GM12878 (cell line): ENCODE results near the gene DVL2. TPM values are rescaled to one million over a fixed set of nuclear protein-coding genes. Genes with fewer than 3 reads are reported as not detected.

Experiments used
- ASH2L ChIP-seq: fragments of 300-600, 200-600 bp; sonication (generic); IDR thresholded peaks from 2 replicates; pipeline ENCODE4 v1.6.1; 2017; ENCODE audit warnings: low read depth, mild to moderate bottlenecking, borderline replicate concordance
- ATF2 ChIP-seq: IDR thresholded peaks from 2 replicates; pipeline ENCODE4 v1.6.1; 2012; ENCODE audit warnings: low read length, inconsistent platforms
- BMI1 ChIP-seq: fragments of 450-650 bp; IDR thresholded peaks from 2 replicates; pipeline ENCODE4 v1.6.1; 2016; ENCODE audit warnings: mild to moderate bottlenecking, moderate library complexity, borderline replicate concordance
- CBX5 ChIP-seq: sonication (generic); IDR thresholded peaks from 2 replicates; pipeline ENCODE4 v1.6.1; 2016; ENCODE audit warnings: low read depth, moderate library complexity, mild to moderate bottlenecking, inconsistent platforms
- CHD2 ChIP-seq: IDR thresholded peaks from 2 replicates; pipeline ENCODE4 v1.6.1; 2011; ENCODE audit warnings: low read depth, low read length, improper control_type of control experiment, borderline replicate concordance
- CREM ChIP-seq: IDR thresholded peaks from 2 replicates; pipeline ENCODE4 v1.6.1; 2014; ENCODE audit warnings: antibody characterized with exemption, low read depth
- E2F4 ChIP-seq: IDR thresholded peaks from 2 replicates; pipeline ENCODE4 v1.6.1; 2012; ENCODE audit warnings: low read depth, low read length, improper control_type of control experiment
- EED ChIP-seq: sonication (generic); IDR thresholded peaks from 2 replicates; pipeline ENCODE4 v1.6.1; 2016; ENCODE audit warnings: antibody characterized with exemption, low read depth
- EZH2 ChIP-seq: IDR thresholded peaks from 2 replicates; pipeline ENCODE4 v1.6.1; 2012; ENCODE audit warnings: low read depth, mild to moderate bottlenecking, control low read depth, inconsistent platforms, low read length, borderline replicate concordance; ENCODE audit not compliant: control insufficient read depth
- FOS ChIP-seq: IDR thresholded peaks from 3 replicates; pipeline ENCODE4 v1.6.1; 2011; ENCODE audit warnings: borderline replicate concordance; ENCODE audit not compliant: insufficient read length; ENCODE audit errors: extremely low read depth
- FOXK2 ChIP-seq: fragments of 450-650 bp; IDR thresholded peaks from 2 replicates; pipeline ENCODE4 v1.6.1; 2017; ENCODE audit warnings: mild to moderate bottlenecking, moderate library complexity
- HDAC2 ChIP-seq: fragments of 200-600 bp; sonication (generic); IDR thresholded peaks from 2 replicates; pipeline ENCODE4 v1.6.1; 2017
- HDGF ChIP-seq: fragments of 450-650 bp; IDR thresholded peaks from 2 replicates; pipeline ENCODE4 v1.6.1; 2016; ENCODE audit warnings: antibody characterized with exemption
- MYB ChIP-seq: fragments of 150-350 bp; IDR thresholded peaks from 2 replicates; pipeline ENCODE4 v1.6.1; 2014; ENCODE audit warnings: mild to moderate bottlenecking, low read depth, low read length, borderline replicate concordance
- NKRF ChIP-seq: fragments of 450-650 bp; conservative IDR thresholded peaks from 2 replicates; pipeline ENCODE4 v1.6.1; 2017; ENCODE audit warnings: mild to moderate bottlenecking, moderate library complexity
- PML ChIP-seq: IDR thresholded peaks from 2 replicates; pipeline ENCODE4 v1.6.1; 2012; ENCODE audit warnings: low read length, inconsistent platforms
- POLR2A ChIP-seq: IDR thresholded peaks from 2 replicates; pipeline ENCODE4 v1.6.1; 2011; ENCODE audit warnings: low read depth, mild to moderate bottlenecking, low read length
- RAD21 ChIP-seq: IDR thresholded peaks from 2 replicates; pipeline ENCODE4 v1.6.1; 2011; ENCODE audit warnings: mild to moderate bottlenecking, low read depth, low read length, moderate library complexity; ENCODE audit not compliant: insufficient read depth
- RCOR1 ChIP-seq: conservative IDR thresholded peaks from 2 replicates; pipeline ENCODE4 v1.6.1; 2012; ENCODE audit warnings: low read depth, low read length, improper control_type of control experiment
- STAT1 ChIP-seq: fragments of 450-650 bp; conservative IDR thresholded peaks from 2 replicates; pipeline ENCODE4 v1.6.1; 2014; ENCODE audit warnings: antibody characterized with exemption, mild to moderate bottlenecking
- ZNF207 ChIP-seq: fragments of 450-650 bp; IDR thresholded peaks from 2 replicates; pipeline ENCODE4 v1.6.1; 2014; ENCODE audit warnings: antibody characterized with exemption, mild to moderate bottlenecking, borderline replicate concordance
- ZNF274 ChIP-seq: IDR thresholded peaks from one replicate; pipeline ENCODE4 v1.8.0; 2011; ENCODE audit not compliant: insufficient read length, insufficient read depth
- polyA plus RNA-seq, 11 experiments: library from polyadenylated mRNA; depleted of rRNA in 4 of 11; unstranded in 6 of 11; stranded (reverse) in 5 of 11; fragments of >200 nt; fragmentation: Nextera tagmentation in 4 of 11; fragmentation: Illumina TruSeq in 1 of 11; extraction: Ambion mirVana in 4 of 11; extraction: Trizol in 1 of 11; gene quantifications; 1 replicate in 1 of 11; 2 replicates in 10 of 11; pipeline versions ENCODE4 v1.2.1 to v1.2.3, GENCODE V29; 2011 to 2016; ENCODE audit warnings: inconsistent platforms in 2 of 11, missing spikeins in 2 of 11, low read depth in 1 of 11
- total RNA-seq, 4 experiments: library from RNA; depleted of rRNA in 3 of 4; stranded (reverse); fragments of >200 nt in 3 of 4; fragmentation: Illumina TruSeq in 1 of 4; extraction: Trizol in 1 of 4; gene quantifications; 2 replicates each; pipeline versions ENCODE4 v1.2.1 to v1.2.3, GENCODE V29; 2013 to 2021
- TF ChIP-seq, protein P1 (sequence below): fragments of 450-650 bp; IDR thresholded peaks from 2 replicates; pipeline ENCODE4 v1.6.1; 2017; ENCODE audit warnings: mild to moderate bottlenecking, moderate library complexity

Gene DVL2
- total and polyA plus RNA-seq, 10 of the 15 experiments (the other 5 are each of a cell fraction or from before 2014, with no cell fraction given): 0.97 to 44.8 (median 23.2) TPM

- no peak for TF ChIP-seq E2F4
- no peak for TF ChIP-seq BMI1
- no peak for TF ChIP-seq HDAC2
- no peak for TF ChIP-seq FOXK2
- no peak for TF ChIP-seq ATF2
- no peak for TF ChIP-seq RCOR1
- no peak for TF ChIP-seq ZNF274
- TF ChIP-seq EZH2: no peak
- TF ChIP-seq MYB: no peak
- TF ChIP-seq FOS: no peak
- no peak for TF ChIP-seq CREM
- TF ChIP-seq ZNF207: no peak
- no peak for TF ChIP-seq CBX5
- TF ChIP-seq STAT1: no peak
- 0 out of 2 replicates have a peak, but pooled peaks have one; percentile 37 for TF ChIP-seq HDGF
- no peak for TF ChIP-seq PML
- TF ChIP-seq CHD2: no peak
- no peak for TF ChIP-seq RAD21
- TF ChIP-seq ASH2L: no peak
- TF ChIP-seq EED: peak; percentile 24; the same call in 1 of the 2 replicates
- TF ChIP-seq, protein P1, sequence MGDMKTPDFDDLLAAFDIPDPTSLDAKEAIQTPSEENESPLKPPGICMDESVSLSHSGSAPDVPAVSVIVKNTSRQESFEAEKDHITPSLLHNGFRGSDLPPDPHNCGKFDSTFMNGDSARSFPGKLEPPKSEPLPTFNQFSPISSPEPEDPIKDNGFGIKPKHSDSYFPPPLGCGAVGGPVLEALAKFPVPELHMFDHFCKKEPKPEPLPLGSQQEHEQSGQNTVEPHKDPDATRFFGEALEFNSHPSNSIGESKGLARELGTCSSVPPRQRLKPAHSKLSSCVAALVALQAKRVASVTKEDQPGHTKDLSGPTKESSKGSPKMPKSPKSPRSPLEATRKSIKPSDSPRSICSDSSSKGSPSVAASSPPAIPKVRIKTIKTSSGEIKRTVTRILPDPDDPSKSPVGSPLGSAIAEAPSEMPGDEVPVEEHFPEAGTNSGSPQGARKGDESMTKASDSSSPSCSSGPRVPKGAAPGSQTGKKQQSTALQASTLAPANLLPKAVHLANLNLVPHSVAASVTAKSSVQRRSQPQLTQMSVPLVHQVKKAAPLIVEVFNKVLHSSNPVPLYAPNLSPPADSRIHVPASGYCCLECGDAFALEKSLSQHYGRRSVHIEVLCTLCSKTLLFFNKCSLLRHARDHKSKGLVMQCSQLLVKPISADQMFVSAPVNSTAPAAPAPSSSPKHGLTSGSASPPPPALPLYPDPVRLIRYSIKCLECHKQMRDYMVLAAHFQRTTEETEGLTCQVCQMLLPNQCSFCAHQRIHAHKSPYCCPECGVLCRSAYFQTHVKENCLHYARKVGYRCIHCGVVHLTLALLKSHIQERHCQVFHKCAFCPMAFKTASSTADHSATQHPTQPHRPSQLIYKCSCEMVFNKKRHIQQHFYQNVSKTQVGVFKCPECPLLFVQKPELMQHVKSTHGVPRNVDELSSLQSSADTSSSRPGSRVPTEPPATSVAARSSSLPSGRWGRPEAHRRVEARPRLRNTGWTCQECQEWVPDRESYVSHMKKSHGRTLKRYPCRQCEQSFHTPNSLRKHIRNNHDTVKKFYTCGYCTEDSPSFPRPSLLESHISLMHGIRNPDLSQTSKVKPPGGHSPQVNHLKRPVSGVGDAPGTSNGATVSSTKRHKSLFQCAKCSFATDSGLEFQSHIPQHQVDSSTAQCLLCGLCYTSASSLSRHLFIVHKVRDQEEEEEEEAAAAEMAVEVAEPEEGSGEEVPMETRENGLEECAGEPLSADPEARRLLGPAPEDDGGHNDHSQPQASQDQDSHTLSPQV: no peak
- TF ChIP-seq NKRF: no peak; the same call in 1 of the 2 replicates
- 0 out of 2 replicates have a peak, but pooled peaks have one; percentile 28 for TF ChIP-seq POLR2A
These were observed 47.0 kb upstream of the DVL2 start, which contains the start of gene SLC2A4 (continued) for GRCh38 chr17:7281074-7281952.
